ENCODE measurements around the gene RAC2. TPM values are rescaled to one million over a fixed set of nuclear protein-coding genes. Genes with fewer than 3 reads are reported as not detected.
A peak's percentile ranks its signal among the peaks of the same experiment; 100 is the strongest.

Gene RAC2
- total RNA-seq, 1 experiment from 2014 or later = 50.5 TPM

DNA sequence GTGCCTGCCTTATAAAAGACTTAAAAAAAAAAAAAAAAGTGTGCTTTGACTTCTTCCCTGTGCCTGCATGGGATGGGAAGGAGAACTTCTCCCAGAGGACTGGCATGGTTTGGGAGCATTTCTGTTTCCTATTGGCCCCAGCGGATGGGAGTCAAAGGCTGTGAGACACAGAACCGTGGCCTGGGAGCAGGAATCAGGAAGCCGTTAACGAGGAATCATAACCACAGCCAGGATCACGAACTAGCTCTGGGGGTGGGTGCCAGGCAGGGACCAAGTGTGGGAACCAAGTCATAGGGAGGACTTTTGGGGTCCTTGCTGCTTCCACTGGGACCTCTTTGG, 56.5 kb downstream of the RAC2 start:
- peak; percentile 58 for DNase-seq
- Histone ChIP-seq H4K20me1 (ENCODE audit: low read length) (no peaks in the 10 kb centered on the region), H3F3A (ENCODE audit: low read length, unreplicated experiment) (peaks cover 4% of the 10 kb centered on the region), H3K4me1 (ENCODE audit: insufficient read depth, low read length) (peaks cover 60% of the 10 kb centered on the region), H3K9me3 (ENCODE audit: low read length) (no peaks in the 10 kb centered on the region), H3K4me3 (ENCODE audit: low read length) (peak overlapping the region; percentile 56), H3K27ac (ENCODE audit: low read length) (peak overlapping the region; percentile 96), H3K4me2 (ENCODE audit: low read length) (peak overlapping the region; percentile 79), H3K27me3 (ENCODE audit: low read length) (no peaks in the 10 kb centered on the region), H3K9me2 (replicated peaks; ENCODE audit: low read length) (no peaks in the 10 kb centered on the region), H2AFZ (ENCODE audit: low read length) (peak overlapping the region; percentile 38), H3K9ac (ENCODE audit: low read length) (peak overlapping the region; percentile 80), H3K36me3 (ENCODE audit: low read depth, low read length) (no peaks in the 10 kb centered on the region), H3K79me2 (ENCODE audit: low read length) (0 out of 2 replicates have a peak, but pooled peaks cover 4% of the 10 kb centered on the region)
- intact Hi-C loops (cut with micrococcal nuclease) = no loop called here
- CTCF ChIA-PET = no interaction called here
- ATAC-seq = no peak
- no TSS peak for BruUV-seq (replicated peaks)
- TF ChIP-seq EZH2phosphoT487 (IDR thresholded peaks at IDR 0.05; ENCODE audit: borderline replicate concordance, low read length) (no peak), EZH2 (IDR thresholded peaks at IDR 0.05; ENCODE audit: low read length, unreplicated experiment) (no peak), CTCF (conservative IDR thresholded peaks at IDR 0.05; ENCODE audit: low read depth, low read length) (no peak)
- POLR2A ChIA-PET (ENCODE audit: unreplicated experiment) = no interaction called here

DNA sequence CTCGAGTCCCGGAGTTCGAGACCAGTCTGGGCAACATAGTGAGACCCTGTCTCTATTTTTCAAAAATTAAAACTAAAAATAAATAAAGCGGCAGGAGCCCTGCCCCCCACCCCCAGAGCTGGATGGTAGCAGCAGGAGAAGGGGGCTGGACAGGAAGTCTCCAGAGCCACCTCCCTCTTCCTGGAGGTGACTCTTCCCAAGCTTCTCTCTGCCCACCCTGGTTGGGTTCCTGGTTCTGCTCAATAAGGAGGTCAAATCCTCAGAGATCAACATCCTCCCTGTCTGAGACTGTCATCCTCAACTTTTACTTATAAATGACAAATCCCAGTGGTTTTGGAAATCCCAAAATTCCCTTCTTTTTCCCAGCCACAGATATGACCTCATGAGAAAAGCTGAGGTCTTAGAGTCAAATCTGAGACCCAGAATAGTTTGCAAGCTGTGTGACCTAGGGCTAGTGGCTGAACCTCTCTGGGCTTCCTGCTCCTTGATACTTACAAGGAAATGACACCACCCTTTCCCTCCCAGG, 57.0 kb downstream of the RAC2 start:
- BruUV-seq (replicated peaks) = no TSS peak
- Histone ChIP-seq H3K27me3 (ENCODE audit: low read length) (no peaks in the 10 kb centered on the region), H3K4me3 (ENCODE audit: low read length) (peak overlapping the region; percentile 56; the same call in 1 of the 2 replicates), H3K36me3 (ENCODE audit: low read depth, low read length) (no peaks in the 10 kb centered on the region), H3K4me1 (ENCODE audit: insufficient read depth, low read length) (peaks cover 56% of the 10 kb centered on the region), H3K27ac (ENCODE audit: low read length) (peak overlapping the region; percentile 96), H3K4me2 (ENCODE audit: low read length) (peak overlapping the region; percentile 79), H3F3A (ENCODE audit: low read length, unreplicated experiment) (peaks cover 4% of the 10 kb centered on the region), H3K9me3 (ENCODE audit: low read length) (no peaks in the 10 kb centered on the region), H2AFZ (ENCODE audit: low read length) (no peak overlapping the region), H3K9me2 (replicated peaks; ENCODE audit: low read length) (no peaks in the 10 kb centered on the region), H3K79me2 (ENCODE audit: low read length) (0 out of 2 replicates have a peak, but pooled peaks cover 4% of the 10 kb centered on the region), H4K20me1 (ENCODE audit: low read length) (no peaks in the 10 kb centered on the region), H3K9ac (ENCODE audit: low read length) (peak overlapping the region; percentile 80)
- CTCF ChIA-PET = no interaction called here
- POLR2A ChIA-PET (ENCODE audit: unreplicated experiment) = no interaction called here
- DNase-seq = no peak
- intact Hi-C loops (cut with micrococcal nuclease) = no loop called here
- no peak for TF ChIP-seq EZH2phosphoT487 (IDR thresholded peaks at IDR 0.05; ENCODE audit: borderline replicate concordance, low read length)
- TF ChIP-seq EZH2 (IDR thresholded peaks at IDR 0.05; ENCODE audit: low read length, unreplicated experiment) = no peak
- no peak for TF ChIP-seq CTCF (conservative IDR thresholded peaks at IDR 0.05; ENCODE audit: low read depth, low read length)
- ATAC-seq = no peak

DNA sequence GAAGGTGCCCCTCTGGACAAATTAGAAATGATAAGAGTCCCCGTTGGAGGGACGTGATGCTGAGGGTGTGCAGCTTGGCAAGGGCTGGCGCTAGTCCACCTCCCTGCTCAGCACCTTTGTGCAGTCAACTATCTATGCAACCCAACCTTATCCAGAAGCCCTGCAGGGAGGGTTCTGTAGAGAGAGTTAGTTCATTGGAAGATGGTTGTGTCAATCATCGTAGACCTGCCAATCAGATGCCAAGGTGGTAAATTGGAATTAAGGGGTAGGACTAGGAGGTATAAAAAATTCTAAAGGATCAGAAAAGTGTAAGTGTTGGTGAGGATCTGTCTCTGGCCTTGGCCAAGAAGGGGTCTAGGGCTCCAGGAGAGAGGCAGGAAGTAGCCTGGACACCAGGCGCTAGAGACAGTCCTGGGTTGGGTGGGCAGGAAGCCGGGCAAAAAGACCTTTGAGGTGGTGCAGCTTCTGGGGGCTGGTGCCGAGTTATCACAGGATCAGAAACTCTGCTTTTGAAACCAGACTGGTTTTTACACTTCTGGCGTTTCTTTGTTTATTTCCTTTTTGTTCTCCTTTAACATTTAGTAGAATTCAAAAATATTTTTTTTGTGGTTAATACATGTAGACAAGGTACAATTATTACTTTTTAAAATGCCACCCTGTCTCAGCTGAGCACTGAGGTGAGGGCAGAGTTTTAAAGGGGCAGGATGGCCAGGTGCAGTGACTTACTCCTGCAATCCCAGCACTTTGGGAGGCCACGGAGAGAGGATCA, 57.7 kb downstream of the RAC2 start:
- Histone ChIP-seq H3K9me3 (ENCODE audit: low read length) (no peaks in the 10 kb centered on the region), H3K79me2 (ENCODE audit: low read length) (0 out of 2 replicates have a peak, but pooled peaks cover 4% of the 10 kb centered on the region), H3K27ac (ENCODE audit: low read length) (peak overlapping the region; percentile 96; the same call in 1 of the 2 replicates), H3K4me1 (ENCODE audit: insufficient read depth, low read length) (peaks cover 50% of the 10 kb centered on the region), H3K27me3 (ENCODE audit: low read length) (no peaks in the 10 kb centered on the region), H3K4me2 (ENCODE audit: low read length) (peak overlapping the region; percentile 79; the same call in 1 of the 2 replicates), H3K4me3 (ENCODE audit: low read length) (no peak overlapping the region), H2AFZ (ENCODE audit: low read length) (no peak overlapping the region), H3K9me2 (replicated peaks; ENCODE audit: low read length) (no peaks in the 10 kb centered on the region), H3K9ac (ENCODE audit: low read length) (0 out of 2 replicates have a peak overlapping the region, but pooled peaks have one; percentile 80), H3K36me3 (ENCODE audit: low read depth, low read length) (no peaks in the 10 kb centered on the region), H3F3A (ENCODE audit: low read length, unreplicated experiment) (peaks cover 4% of the 10 kb centered on the region), H4K20me1 (ENCODE audit: low read length) (no peaks in the 10 kb centered on the region)
- TF ChIP-seq EZH2phosphoT487 (IDR thresholded peaks at IDR 0.05; ENCODE audit: borderline replicate concordance, low read length) (no peak), CTCF (conservative IDR thresholded peaks at IDR 0.05; ENCODE audit: low read depth, low read length) (no peak), EZH2 (IDR thresholded peaks at IDR 0.05; ENCODE audit: low read length, unreplicated experiment) (no peak)
- ATAC-seq (no peak), DNase-seq (peak; percentile 60)
- intact Hi-C loops (cut with micrococcal nuclease) = no loop called here
- ChIA-PET CTCF (no interaction called here), POLR2A (ENCODE audit: unreplicated experiment) (no interaction called here)
- BruUV-seq (replicated peaks) = no TSS peak
